Measurements from ENCODE around the gene DNAJC13. TPM values are rescaled to one million over a fixed set of nuclear protein-coding genes. Genes with fewer than 3 reads are reported as not detected.

Gene DNAJC13
- total and polyA plus RNA-seq, 11 donors: 6.6 to 45.1 (median 29.8) TPM

DNA sequence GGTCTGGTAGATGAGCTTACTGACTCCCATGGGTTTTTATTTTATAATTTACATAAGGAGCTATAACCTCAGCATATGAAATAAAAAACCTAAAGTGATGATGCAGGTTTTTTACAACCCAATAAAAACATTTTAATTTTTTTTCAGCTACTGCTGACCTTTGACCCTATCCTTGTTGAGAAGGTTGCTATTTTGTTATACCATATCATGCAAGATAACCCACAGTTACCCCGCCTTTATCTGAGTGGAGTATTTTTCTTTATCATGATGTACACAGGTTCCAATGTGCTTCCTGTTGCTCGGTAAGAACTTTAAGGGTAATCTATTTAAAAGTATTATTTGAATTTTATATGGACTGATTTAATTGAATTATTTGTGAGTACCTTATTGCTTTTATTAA is 70.8 kb downstream of the DNAJC13 start:
- Histone ChIP-seq H3K4me1 (no peaks in the 10 kb centered on the region), H3K36me3 (peaks cover 0 to 99% (median 95%) of the 10 kb centered on the region in 9 donors), H3K27me3 (no peaks in the 10 kb centered on the region), H3K27ac (no peak overlapping the region), H3K4me3 (no peak overlapping the region), H3K9me3 (no peaks in the 10 kb centered on the region)
- no peak for ATAC-seq
- TF ChIP-seq POLR2A (IDR thresholded peaks at IDR 0.05): no peak
- TF ChIP-seq, protein P1, sequence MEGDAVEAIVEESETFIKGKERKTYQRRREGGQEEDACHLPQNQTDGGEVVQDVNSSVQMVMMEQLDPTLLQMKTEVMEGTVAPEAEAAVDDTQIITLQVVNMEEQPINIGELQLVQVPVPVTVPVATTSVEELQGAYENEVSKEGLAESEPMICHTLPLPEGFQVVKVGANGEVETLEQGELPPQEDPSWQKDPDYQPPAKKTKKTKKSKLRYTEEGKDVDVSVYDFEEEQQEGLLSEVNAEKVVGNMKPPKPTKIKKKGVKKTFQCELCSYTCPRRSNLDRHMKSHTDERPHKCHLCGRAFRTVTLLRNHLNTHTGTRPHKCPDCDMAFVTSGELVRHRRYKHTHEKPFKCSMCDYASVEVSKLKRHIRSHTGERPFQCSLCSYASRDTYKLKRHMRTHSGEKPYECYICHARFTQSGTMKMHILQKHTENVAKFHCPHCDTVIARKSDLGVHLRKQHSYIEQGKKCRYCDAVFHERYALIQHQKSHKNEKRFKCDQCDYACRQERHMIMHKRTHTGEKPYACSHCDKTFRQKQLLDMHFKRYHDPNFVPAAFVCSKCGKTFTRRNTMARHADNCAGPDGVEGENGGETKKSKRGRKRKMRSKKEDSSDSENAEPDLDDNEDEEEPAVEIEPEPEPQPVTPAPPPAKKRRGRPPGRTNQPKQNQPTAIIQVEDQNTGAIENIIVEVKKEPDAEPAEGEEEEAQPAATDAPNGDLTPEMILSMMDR (IDR thresholded peaks at IDR 0.05): no peak
- 55 to 62% (median 59%) methylated on average over 2 of the region's 2 CpGs for WGBS, 4 donors
- intact Hi-C loops (cut with DNase I): no loop called here
- DNase-seq: no peak

- DNase-seq (no peak), ATAC-seq (no peak)
- Histone ChIP-seq H3K27ac (no peak overlapping the region), H3K4me1 (no peaks in the 10 kb centered on the region), H3K9me3 (no peaks in the 10 kb centered on the region), H3K4me3 (no peak overlapping the region), H3K36me3 (peaks cover 0 to 100% (median 97%) of the 10 kb centered on the region in 9 donors), H3K27me3 (no peaks in the 10 kb centered on the region)
- intact Hi-C loops (cut with DNase I): no loop called here
- no peak for TF ChIP-seq POLR2A (IDR thresholded peaks at IDR 0.05)
- TF ChIP-seq, protein P1 (IDR thresholded peaks at IDR 0.05): no peak
- 95 to 97% (median 96%) methylated on average over 3 of the region's 3 CpGs for WGBS, 4 donors
Measured at GRCh38 chr3:132499071-132499470, 81.8 kb downstream of the DNAJC13 start.

- H3K36me3 ChIP-seq: peaks cover 0 to 100% (median 100%) of the 10 kb centered on the region in 9 donors
- H3K27me3 ChIP-seq: no peaks in the 10 kb centered on the region
- DNase-seq: no peak
- H3K4me3 ChIP-seq: no peak overlapping the region
- WGBS, 4 donors: 81 to 92% (median 91%) methylated on average over 1 of the region's 1 CpG
- no peak for TF ChIP-seq POLR2A (IDR thresholded peaks at IDR 0.05)
- TF ChIP-seq, protein P1 (IDR thresholded peaks at IDR 0.05): no peak
- no peaks in the 10 kb centered on the region for H3K4me1 ChIP-seq
- no peak overlapping the region for H3K27ac ChIP-seq
- intact Hi-C loops (cut with DNase I): no loop called here
- ATAC-seq: no peak
- H3K9me3 ChIP-seq: no peaks in the 10 kb centered on the region
Measured at GRCh38 chr3:132503559-132503958, 86.3 kb downstream of the DNAJC13 start.

DNA sequence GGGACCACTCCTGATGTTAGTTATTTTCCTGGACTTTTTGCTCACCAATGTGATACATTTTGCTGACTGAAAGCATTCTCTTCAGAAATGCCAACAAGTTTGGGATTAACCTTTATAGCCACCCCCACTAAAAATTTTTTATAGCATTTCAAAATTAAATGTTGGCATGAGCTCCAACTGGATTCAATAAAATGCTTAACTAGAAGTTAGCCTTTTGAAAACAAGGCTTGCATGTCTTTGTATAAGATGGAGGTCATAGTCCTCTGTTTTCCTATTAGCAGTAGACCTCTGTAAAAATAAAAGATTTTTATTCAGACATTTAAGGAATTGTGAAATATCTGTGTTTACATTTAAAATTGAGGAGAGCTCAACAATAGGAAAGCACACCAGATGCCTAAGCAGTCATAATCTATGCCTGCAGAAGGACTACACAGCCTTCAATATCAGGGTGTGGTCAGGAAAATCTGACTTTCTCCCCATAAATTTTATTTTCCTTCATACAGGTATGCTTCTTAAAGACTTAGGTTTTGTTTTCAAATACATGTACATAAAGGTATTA is 87.2 kb downstream of the DNAJC13 start:
- Histone ChIP-seq H3K36me3 (peaks cover 0 to 100% (median 100%) of the 10 kb centered on the region in 9 donors), H3K4me3 (no peak overlapping the region), H3K9me3 (no peaks in the 10 kb centered on the region), H3K27me3 (no peaks in the 10 kb centered on the region), H3K27ac (no peak overlapping the region), H3K4me1 (no peaks in the 10 kb centered on the region)
- TF ChIP-seq, protein P1 (IDR thresholded peaks at IDR 0.05): no peak
- TF ChIP-seq POLR2A (IDR thresholded peaks at IDR 0.05): no peak
- intact Hi-C loops (cut with DNase I): no loop called here
- ATAC-seq: no peak
- no peak for DNase-seq
